CD4-positive, alpha-beta T cell treated with Interferon alpha-2 for 1 hour (primary cell): ENCODE data around the gene CEP152.

Experiments
- DNase-seq, 2 donors: peaks; one replicate each; pipeline ENCODE4 v3.0.0-alpha.2; 2020 to 2022

CEP152 gene

DNA sequence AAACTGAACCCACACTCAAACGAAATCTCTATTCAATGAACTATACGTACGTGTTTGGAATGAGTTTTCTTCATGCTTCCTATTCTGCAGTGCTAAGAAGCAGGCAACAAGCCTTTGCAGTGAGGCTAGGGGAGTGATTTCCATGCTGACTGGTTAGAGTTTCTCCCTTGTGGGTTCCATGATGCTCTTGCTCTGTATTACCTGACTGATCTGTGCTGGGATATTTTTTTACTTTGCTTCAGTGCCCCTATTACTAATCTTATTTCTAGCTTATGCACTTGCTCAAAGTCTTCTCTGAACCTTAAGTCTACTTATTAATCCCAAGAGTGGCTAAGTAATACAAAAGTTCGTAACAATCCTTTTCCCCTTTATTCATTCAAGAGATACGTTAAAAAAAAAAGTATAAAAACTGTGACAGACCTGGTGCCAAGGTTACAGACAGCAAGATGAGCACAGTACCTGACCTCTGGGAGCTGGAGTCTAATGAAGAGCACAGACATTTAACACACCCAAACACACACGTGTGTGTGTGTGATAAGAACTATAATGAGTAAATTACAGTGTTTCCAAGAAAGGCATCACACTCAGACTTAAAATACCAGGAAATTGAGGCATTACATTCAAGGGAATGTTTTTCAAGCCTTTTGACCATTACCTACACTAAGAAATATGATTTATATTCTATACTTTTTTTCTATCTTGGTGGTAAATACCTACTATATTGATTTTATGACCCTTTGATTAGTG lies 114.9 kb downstream of the CEP152 start:
- no peak for DNase-seq

DNA sequence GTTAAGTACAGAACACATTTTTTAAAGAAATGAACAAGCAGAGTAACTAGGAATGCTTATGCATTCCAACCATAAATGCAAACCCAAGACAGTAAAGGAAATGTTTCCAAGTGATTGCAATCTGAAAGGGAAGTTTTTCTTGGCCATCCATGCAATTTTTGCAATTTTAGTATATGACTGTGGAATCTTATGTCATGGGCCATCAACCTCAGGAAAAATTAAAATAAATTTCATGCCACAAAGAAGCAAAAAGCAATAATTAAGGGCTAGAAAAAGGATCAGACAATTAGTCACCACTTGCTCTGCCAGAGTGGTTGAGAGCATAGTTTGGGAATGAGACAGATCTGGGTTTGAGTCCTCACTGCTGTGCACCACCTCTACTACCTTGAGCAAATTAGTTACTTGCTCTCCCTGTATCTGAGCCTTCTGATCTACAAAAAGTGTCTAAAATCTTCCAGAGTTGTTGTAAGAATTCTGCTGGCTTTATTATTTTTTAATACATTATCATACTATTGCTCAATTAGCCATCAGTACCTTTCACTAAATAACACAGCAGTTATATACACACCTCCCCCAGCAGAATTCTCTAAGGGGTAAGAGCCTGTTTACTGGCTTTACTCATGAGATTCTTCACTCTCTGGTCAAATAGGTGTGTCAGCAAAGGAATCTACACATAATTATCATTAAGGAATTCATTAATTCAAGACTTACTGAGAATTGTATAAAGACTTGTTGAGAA lies 115.6 kb downstream of the CEP152 start:
- DNase-seq = no peak

DNA sequence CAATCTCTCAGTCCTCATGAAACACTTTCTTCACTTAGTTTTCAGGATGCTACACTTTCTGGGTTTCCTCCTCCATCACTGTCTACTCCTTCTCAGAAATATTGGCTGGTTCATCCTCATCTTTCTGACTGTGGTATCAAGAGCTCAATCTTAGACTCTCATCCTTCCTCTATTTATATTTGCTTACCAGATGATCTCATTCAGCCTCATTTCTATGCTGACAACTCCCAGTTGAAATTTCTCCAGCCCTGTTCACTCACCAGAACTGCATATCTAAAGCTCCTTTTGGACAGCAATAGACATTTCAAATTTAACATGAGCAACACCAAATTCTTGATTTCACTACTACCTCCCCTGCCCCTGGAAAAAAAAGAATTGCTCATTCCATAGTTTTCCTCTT lies 117.4 kb downstream of the CEP152 start:
- DNase-seq = no peak

DNA sequence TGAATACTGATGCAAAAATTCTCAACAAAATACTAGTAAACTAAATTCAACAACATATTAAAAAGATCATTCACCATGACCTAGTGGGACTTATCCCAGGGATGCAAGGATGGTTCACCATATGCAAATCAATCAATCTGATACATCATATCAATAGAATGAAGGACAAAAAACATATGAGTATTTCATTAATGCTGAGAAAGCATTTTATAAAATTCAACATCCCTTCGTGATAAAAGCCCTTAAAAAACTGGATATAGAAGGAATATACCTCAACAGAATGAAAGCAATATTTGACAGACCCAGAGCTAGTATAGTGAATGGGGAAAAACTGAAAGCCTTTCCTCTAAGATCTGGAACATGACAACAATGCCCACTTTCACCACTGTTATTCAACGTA lies 122.4 kb downstream of the CEP152 start:
- no peak for DNase-seq
